HepG2 (cell line): ENCODE data around the gene ZNF213. TPM values are rescaled to one million over a fixed set of nuclear protein-coding genes. Genes with fewer than 3 reads are reported as not detected.

Experiments used
- AHR ChIP-seq: IDR thresholded peaks from 2 replicates; pipeline ENCODE4 v1.6.1; 2018; ENCODE audit warnings: missing genetic modification reagents, missing compliant biosample characterization
- ASH2L ChIP-seq: fragments of 300-600, 200-600 bp; sonication (generic); IDR thresholded peaks from 2 replicates; pipeline ENCODE4 v1.7.0; 2017; ENCODE audit warnings: low read depth, mild to moderate bottlenecking, moderate library complexity, mixed read lengths, low read length; ENCODE audit not compliant: insufficient read length
- DMAP1 ChIP-seq: IDR thresholded peaks from 2 replicates; pipeline ENCODE4 v1.6.1; 2016
- KDM3A ChIP-seq: IDR thresholded peaks from 2 replicates; pipeline ENCODE4 v1.6.1; 2018; ENCODE audit warnings: low read depth, missing compliant biosample characterization
- SMAD9 ChIP-seq: sonication (generic); formaldehyde crosslinking; IDR thresholded peaks from 2 replicates; pipeline ENCODE4 v1.5.1; 2020; ENCODE audit warnings: mild to moderate bottlenecking, missing genetic modification reagents
- TARDBP ChIP-seq: sonication (generic); formaldehyde crosslinking; IDR thresholded peaks from 2 replicates; pipeline ENCODE4 v1.8.0; 2022; ENCODE audit warnings: mild to moderate bottlenecking, missing genetic modification reagents
- TFDP1 ChIP-seq: IDR thresholded peaks from 2 replicates; pipeline ENCODE4 v1.6.1; 2016; ENCODE audit warnings: missing compliant biosample characterization, missing genetic modification reagents, borderline replicate concordance
- THYN1 ChIP-seq: sonication (generic); formaldehyde crosslinking; IDR thresholded peaks from 2 replicates; pipeline ENCODE4 v1.8.1; 2023; ENCODE audit warnings: low read depth, mild to moderate bottlenecking, moderate library complexity, missing genetic modification reagents, borderline replicate concordance
- ZNF296 ChIP-seq: sonication (generic); formaldehyde crosslinking; conservative IDR thresholded peaks from 2 replicates; pipeline ENCODE4 v1.5.0; 2020; ENCODE audit warnings: mild to moderate bottlenecking, missing genetic modification reagents
- ZNF333 ChIP-seq: sonication (generic); formaldehyde crosslinking; IDR thresholded peaks from 2 replicates; pipeline ENCODE4 v1.4.0; 2020; ENCODE audit warnings: mild to moderate bottlenecking, missing genetic modification reagents, borderline replicate concordance
- ZNF354B ChIP-seq: sonication (generic); formaldehyde crosslinking; IDR thresholded peaks from 2 replicates; pipeline ENCODE4 v1.8.0; 2022; ENCODE audit warnings: mild to moderate bottlenecking, missing genetic modification reagents
- ZNF543 ChIP-seq: sonication (generic); formaldehyde crosslinking; IDR thresholded peaks from 2 replicates; pipeline ENCODE4 v1.4.0; 2020; ENCODE audit warnings: mild to moderate bottlenecking, missing genetic modification reagents
- ZNF709 ChIP-seq: sonication (generic); formaldehyde crosslinking; IDR thresholded peaks from 2 replicates; pipeline ENCODE4 v1.5.0; 2020; ENCODE audit warnings: mild to moderate bottlenecking, missing genetic modification reagents
- polyA plus RNA-seq, 8 experiments: library from polyadenylated mRNA; depleted of rRNA in 3 of 8; stranded (reverse) in 7 of 8; unstranded in 1 of 8; fragments of >200 nt; fragmentation: Illumina TruSeq in 4 of 8; extraction: Trizol in 4 of 8; gene quantifications; 2 replicates each; pipeline versions ENCODE4 v1.2.1 to v1.2.3, GENCODE V29; 2011 to 2016; ENCODE audit warnings: low read depth in 4 of 8, missing spikeins in 1 of 8, mixed read lengths in 1 of 8; ENCODE audit not compliant: insufficient read depth in 1 of 8
- total RNA-seq, 5 experiments: library from RNA; depleted of rRNA; stranded (reverse); fragments of >200 nt; fragmentation: Illumina TruSeq; extraction: Trizol; gene quantifications; 2 replicates each; pipeline ENCODE4 v1.2.3, GENCODE V29; 2016; ENCODE audit warnings: low read depth in 1 of 5
- TF ChIP-seq, protein P1 (sequence below): sonication (generic); formaldehyde crosslinking; IDR thresholded peaks from 2 replicates; pipeline ENCODE4 v1.4.0; 2020; ENCODE audit warnings: mild to moderate bottlenecking, missing genetic modification reagents
- TF ChIP-seq, protein P2 (sequence below): sonication (generic); formaldehyde crosslinking; IDR thresholded peaks from 2 replicates; pipeline ENCODE4 v1.4.0; 2020; ENCODE audit warnings: missing genetic modification reagents
- TF ChIP-seq, protein P3 (sequence below): IDR thresholded peaks from 2 replicates; pipeline ENCODE4 v1.6.1; 2018; ENCODE audit warnings: missing genetic modification reagents
- TF ChIP-seq, protein P4 (sequence below): sonication (generic); formaldehyde crosslinking; IDR thresholded peaks from 2 replicates; pipeline ENCODE4 v1.5.0; 2020; ENCODE audit warnings: mild to moderate bottlenecking, missing genetic modification reagents

Gene ZNF213
- total and polyA plus RNA-seq, 2 of the 13 experiments (the other 11 are each of a cell fraction or from before 2014, with no cell fraction given): 0.59 to 0.97 TPM

DNA sequence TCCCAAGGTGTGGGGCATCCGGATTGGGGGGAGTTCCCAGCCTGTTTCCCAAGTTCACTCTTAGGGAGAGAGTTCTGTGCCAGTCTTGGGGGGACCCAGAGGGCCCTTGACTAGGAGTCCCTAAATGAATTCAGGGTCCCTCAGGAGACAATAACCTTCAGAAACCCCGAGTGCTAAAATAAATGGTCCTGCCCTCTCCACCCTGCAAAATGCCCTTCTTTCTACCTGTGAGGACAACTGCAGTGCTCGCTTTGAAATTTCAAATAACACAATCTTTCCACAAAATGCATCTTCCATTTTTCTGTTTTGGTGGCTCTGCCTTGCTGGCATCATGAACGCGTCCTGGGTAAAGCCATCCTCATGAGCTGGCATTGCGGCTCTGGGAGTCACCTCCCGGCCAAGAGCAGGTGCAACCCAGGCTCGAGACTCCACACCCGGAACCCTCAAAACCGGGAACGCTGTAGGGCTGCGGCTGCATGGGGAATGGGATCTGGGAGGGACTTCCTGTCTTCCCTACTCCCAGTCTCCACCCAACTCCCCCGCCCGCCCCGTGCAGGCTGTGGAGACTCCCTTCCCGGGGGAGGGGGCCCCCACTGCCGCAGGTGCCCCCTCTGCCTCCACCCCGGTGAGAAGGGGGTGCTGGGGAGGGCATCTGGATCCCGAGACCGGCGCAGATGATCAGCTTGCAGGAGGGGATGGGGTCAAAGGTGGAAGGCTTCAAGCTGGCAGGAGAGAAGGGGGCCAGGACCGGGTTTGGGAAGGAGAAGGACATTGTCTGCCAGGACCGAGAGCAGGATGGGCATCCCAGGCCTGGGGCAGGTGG lies 22.6 kb upstream of the ZNF213 start, which contains the start of gene ZNF205 (continued):
- TF ChIP-seq, protein P1, sequence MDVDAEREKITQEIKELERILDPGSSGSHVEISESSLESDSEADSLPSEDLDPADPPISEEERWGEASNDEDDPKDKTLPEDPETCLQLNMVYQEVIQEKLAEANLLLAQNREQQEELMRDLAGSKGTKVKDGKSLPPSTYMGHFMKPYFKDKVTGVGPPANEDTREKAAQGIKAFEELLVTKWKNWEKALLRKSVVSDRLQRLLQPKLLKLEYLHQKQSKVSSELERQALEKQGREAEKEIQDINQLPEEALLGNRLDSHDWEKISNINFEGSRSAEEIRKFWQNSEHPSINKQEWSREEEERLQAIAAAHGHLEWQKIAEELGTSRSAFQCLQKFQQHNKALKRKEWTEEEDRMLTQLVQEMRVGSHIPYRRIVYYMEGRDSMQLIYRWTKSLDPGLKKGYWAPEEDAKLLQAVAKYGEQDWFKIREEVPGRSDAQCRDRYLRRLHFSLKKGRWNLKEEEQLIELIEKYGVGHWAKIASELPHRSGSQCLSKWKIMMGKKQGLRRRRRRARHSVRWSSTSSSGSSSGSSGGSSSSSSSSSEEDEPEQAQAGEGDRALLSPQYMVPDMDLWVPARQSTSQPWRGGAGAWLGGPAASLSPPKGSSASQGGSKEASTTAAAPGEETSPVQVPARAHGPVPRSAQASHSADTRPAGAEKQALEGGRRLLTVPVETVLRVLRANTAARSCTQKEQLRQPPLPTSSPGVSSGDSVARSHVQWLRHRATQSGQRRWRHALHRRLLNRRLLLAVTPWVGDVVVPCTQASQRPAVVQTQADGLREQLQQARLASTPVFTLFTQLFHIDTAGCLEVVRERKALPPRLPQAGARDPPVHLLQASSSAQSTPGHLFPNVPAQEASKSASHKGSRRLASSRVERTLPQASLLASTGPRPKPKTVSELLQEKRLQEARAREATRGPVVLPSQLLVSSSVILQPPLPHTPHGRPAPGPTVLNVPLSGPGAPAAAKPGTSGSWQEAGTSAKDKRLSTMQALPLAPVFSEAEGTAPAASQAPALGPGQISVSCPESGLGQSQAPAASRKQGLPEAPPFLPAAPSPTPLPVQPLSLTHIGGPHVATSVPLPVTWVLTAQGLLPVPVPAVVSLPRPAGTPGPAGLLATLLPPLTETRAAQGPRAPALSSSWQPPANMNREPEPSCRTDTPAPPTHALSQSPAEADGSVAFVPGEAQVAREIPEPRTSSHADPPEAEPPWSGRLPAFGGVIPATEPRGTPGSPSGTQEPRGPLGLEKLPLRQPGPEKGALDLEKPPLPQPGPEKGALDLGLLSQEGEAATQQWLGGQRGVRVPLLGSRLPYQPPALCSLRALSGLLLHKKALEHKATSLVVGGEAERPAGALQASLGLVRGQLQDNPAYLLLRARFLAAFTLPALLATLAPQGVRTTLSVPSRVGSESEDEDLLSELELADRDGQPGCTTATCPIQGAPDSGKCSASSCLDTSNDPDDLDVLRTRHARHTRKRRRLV (CRISPR knock-in tag): no peak
- no peak for TF ChIP-seq ZNF296 (CRISPR knock-in tag)
- peak; percentile 64; the same call in 1 of the 2 replicates for TF ChIP-seq TARDBP (CRISPR knock-in tag)
- TF ChIP-seq TFDP1 (CRISPR knock-in tag): peak; percentile 65; the same call in 1 of the 2 replicates
- TF ChIP-seq, protein P2, sequence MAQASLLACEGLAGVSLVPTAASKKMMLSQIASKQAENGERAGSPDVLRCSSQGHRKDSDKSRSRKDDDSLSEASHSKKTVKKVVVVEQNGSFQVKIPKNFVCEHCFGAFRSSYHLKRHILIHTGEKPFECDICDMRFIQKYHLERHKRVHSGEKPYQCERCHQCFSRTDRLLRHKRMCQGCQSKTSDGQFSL (CRISPR knock-in tag): no peak
- peak; percentile 47; the same call in 1 of the 2 replicates for TF ChIP-seq ZNF333 (CRISPR knock-in tag)
- peak; percentile 72 for TF ChIP-seq DMAP1 (CRISPR knock-in tag)
- TF ChIP-seq, protein P3, sequence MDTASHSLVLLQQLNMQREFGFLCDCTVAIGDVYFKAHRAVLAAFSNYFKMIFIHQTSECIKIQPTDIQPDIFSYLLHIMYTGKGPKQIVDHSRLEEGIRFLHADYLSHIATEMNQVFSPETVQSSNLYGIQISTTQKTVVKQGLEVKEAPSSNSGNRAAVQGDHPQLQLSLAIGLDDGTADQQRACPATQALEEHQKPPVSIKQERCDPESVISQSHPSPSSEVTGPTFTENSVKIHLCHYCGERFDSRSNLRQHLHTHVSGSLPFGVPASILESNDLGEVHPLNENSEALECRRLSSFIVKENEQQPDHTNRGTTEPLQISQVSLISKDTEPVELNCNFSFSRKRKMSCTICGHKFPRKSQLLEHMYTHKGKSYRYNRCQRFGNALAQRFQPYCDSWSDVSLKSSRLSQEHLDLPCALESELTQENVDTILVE (CRISPR knock-in tag): peak; percentile 85; the same call in 1 of the 2 replicates
- peak; percentile 60; the same call in 1 of the 2 replicates for TF ChIP-seq ZNF709
- peak; percentile 55 for TF ChIP-seq ASH2L
- TF ChIP-seq, protein P4, sequence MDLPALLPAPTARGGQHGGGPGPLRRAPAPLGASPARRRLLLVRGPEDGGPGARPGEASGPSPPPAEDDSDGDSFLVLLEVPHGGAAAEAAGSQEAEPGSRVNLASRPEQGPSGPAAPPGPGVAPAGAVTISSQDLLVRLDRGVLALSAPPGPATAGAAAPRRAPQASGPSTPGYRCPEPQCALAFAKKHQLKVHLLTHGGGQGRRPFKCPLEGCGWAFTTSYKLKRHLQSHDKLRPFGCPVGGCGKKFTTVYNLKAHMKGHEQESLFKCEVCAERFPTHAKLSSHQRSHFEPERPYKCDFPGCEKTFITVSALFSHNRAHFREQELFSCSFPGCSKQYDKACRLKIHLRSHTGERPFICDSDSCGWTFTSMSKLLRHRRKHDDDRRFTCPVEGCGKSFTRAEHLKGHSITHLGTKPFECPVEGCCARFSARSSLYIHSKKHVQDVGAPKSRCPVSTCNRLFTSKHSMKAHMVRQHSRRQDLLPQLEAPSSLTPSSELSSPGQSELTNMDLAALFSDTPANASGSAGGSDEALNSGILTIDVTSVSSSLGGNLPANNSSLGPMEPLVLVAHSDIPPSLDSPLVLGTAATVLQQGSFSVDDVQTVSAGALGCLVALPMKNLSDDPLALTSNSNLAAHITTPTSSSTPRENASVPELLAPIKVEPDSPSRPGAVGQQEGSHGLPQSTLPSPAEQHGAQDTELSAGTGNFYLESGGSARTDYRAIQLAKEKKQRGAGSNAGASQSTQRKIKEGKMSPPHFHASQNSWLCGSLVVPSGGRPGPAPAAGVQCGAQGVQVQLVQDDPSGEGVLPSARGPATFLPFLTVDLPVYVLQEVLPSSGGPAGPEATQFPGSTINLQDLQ (CRISPR knock-in tag): no peak
- no peak for TF ChIP-seq THYN1 (CRISPR knock-in tag)
- TF ChIP-seq KDM3A: peak; percentile 87; the same call in 1 of the 2 replicates
- peak; percentile 88; the same call in 1 of the 2 replicates for TF ChIP-seq ZNF543 (CRISPR knock-in tag)
- TF ChIP-seq SMAD9 (CRISPR knock-in tag): no peak
- 0 out of 2 replicates have a peak, but pooled peaks have one; percentile 17 for TF ChIP-seq AHR (CRISPR knock-in tag)
- TF ChIP-seq ZNF354B (CRISPR knock-in tag): no peak
